ENCODE results near the gene KRTAP10-1.

KRTAP10-1 gene

GRCh38 chr21:44539991-44540666 is at the start of gene KRTAP10-1:
Gene KRTAP10-1 (minus strand): TSS chr21:44540195. CDS start chr21:44540150, 45 bp downstream.
- no peak for DNase-seq

- DNase-seq: no peak
Measured at GRCh38 chr21:44589094-44589493, 49.1 kb upstream of the KRTAP10-1 start.

- DNase-seq: no peak
Measured at GRCh38 chr21:44585892-44586291, 45.9 kb upstream of the KRTAP10-1 start.

- peak; percentile 88 for DNase-seq
Measured at GRCh38 chr21:44583800-44584147, 43.8 kb upstream of the KRTAP10-1 start.

GRCh38 chr21:44583089-44583799 is 43.2 kb upstream of the KRTAP10-1 start:
- peak; percentile 95 for DNase-seq

GRCh38 chr21:44582055-44582454 is 42.1 kb upstream of the KRTAP10-1 start:
- peak; percentile 80 for DNase-seq

- no peak for DNase-seq
Measured at GRCh38 chr21:44581158-44581557, 41.2 kb upstream of the KRTAP10-1 start.

GRCh38 chr21:44580231-44580821 is 40.3 kb upstream of the KRTAP10-1 start, which contains the start of gene KRTAP10-5:
Gene KRTAP10-5 (minus strand): TSS chr21:44580604. CDS start chr21:44580578, 26 bp downstream.
- peak; percentile 78 for DNase-seq

GRCh38 chr21:44579833-44580144 is 39.8 kb upstream of the KRTAP10-1 start:
- no peak for DNase-seq

GRCh38 chr21:44579056-44579832 is 39.2 kb upstream of the KRTAP10-1 start:
- DNase-seq: no peak

GRCh38 chr21:44578371-44579055 is 38.5 kb upstream of the KRTAP10-1 start:
- no peak for DNase-seq

GRCh38 chr21:44576025-44576420 is 36.0 kb upstream of the KRTAP10-1 start:
- DNase-seq: no peak

GRCh38 chr21:44575307-44576024 is 35.5 kb upstream of the KRTAP10-1 start:
- DNase-seq: no peak

- DNase-seq: peak; percentile 75
Measured at GRCh38 chr21:44574457-44575306, 34.7 kb upstream of the KRTAP10-1 start.

GRCh38 chr21:44573630-44574456 is 33.8 kb upstream of the KRTAP10-1 start, which contains the start of gene KRTAP10-4:
Gene KRTAP10-4 (plus strand): TSS chr21:44573729. CDS start chr21:44573759, 30 bp downstream.
- DNase-seq: peak; percentile 78

- peak; percentile 41 for DNase-seq
Measured at GRCh38 chr21:44572959-44573583, 33.1 kb upstream of the KRTAP10-1 start.

- DNase-seq: no peak
Measured at GRCh38 chr21:44571844-44572782, 32.1 kb upstream of the KRTAP10-1 start.

- no peak for DNase-seq
Measured at GRCh38 chr21:44571296-44571695, 31.3 kb upstream of the KRTAP10-1 start.
